H7 (cell line): ENCODE data around the gene SHROOM1. TPM values are rescaled to one million over a fixed set of nuclear protein-coding genes. Genes with fewer than 3 reads are reported as not detected.
"Not testable (repeated sequence)": the region's sequence is repeated elsewhere in the genome, so short reads cannot be mapped to it uniquely, and the experiment has no call there.

Experiments
- DNase-seq: peaks from one replicate; pipeline ENCODE4 v3.0.0; 2012
- H3K27me3 ChIP-seq: 2 replicates; pipeline ENCODE4 v1.6.0; 2011; ENCODE audit warnings: mild to moderate bottlenecking, low read length; ENCODE audit not compliant: control insufficient read depth, insufficient read depth
- H3K36me3 ChIP-seq: replicated peaks from 2 replicates; pipeline ENCODE4 v1.5.1; 2011; ENCODE audit warnings: low read length; ENCODE audit not compliant: control insufficient read depth, insufficient read depth
- H3K4me3 ChIP-seq: 2 replicates; pipeline ENCODE4 v1.5.1; 2011; ENCODE audit warnings: low read depth, mild to moderate bottlenecking, control low read depth, low read length, moderate library complexity; ENCODE audit not compliant: insufficient read depth
- total RNA-seq: library from RNA; depleted of rRNA; stranded (reverse); fragments of >200 nt; shearing (Covaris generic); gene quantifications from 2 replicates; pipeline ENCODE4 v1.2.3, GENCODE V29; 2014

Gene SHROOM1
- total RNA-seq, 1 experiment from 2014 or later: 1.3 TPM

DNA sequence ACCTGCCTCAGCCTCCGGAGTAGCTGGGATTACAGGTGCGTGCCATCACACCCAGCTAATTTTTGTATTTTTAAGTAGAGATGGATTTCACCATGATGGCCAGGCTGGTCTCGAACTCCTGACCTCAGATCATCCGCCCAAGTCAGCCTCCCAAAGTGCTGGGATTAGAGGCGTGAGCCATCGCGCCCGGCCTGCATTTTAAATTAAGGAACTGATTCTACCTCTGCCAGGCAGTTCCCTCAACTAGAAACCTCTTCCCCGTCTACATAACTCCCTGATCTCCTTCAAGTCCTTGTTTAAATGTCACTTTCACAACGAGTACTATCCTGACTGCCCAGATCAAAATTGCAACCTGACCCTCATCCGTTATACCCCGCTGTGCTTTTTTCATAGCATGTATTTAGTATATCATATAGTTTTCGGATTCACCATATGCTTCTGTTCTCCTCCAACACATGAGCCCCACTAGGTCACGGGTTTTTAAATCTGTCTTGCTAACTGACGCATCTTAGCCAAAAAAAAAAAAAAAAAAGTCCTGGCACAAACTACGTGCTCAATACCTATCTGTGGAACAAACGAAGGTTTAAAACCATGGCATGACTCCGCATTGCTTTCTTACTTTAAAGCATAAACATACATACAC is 18.2 kb downstream of the SHROOM1 start:
- Histone ChIP-seq H3K4me3 (no peak overlapping the region), H3K36me3 (no peaks in the 10 kb centered on the region), H3K27me3 (peaks cover 47% of the 10 kb centered on the region)
- DNase-seq: no peak

DNA sequence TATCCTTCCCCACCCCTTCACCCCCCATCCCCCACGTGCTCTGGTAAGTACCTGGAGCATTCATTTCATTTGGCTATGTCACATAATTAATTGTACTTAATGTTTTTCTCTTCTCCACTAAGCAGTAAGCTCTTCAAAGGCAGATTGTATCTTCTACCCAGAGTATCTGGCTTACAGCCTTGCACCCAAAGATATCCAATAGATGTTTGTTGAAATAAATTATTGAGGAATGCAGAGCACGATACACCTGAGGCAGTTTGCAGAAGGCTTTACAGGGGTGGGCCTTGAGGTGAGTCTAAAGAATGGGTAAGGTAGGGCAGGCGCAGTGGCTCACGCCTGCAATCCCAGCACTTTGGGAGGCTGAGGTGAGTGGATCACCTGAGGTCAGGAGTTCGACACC is 19.8 kb downstream of the SHROOM1 start:
- H3K27me3 ChIP-seq: peaks cover 47% of the 10 kb centered on the region
- no peak for DNase-seq

DNA sequence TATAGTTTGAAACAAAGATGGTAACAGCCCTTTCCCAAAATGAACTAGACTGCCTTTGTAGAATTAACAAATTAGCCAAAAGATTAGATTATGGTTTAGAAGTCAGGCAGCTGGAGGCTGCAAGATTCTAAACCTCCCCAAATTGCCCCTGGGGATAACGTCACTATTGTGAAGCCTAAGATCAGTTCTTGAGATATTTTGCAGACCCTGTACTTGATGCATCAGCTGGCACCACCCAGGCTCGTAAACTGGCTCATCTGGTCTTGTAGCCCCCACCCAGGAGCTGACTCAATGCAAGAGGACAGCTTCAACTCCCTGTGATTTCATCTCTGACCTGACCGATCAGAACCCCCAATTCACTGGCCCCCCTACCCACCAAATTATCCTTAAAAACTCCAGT is 21.6 kb downstream of the SHROOM1 start:
- Histone ChIP-seq H3K4me3 (no peak overlapping the region), H3K36me3 (no peaks in the 10 kb centered on the region), H3K27me3 (peaks cover 30% of the 10 kb centered on the region)
- no peak for DNase-seq

More for the DNA sequence above, 19.8 kb downstream of the SHROOM1 start:
- H3K36me3 ChIP-seq: no peaks in the 10 kb centered on the region
- no peak overlapping the region for H3K4me3 ChIP-seq

DNA sequence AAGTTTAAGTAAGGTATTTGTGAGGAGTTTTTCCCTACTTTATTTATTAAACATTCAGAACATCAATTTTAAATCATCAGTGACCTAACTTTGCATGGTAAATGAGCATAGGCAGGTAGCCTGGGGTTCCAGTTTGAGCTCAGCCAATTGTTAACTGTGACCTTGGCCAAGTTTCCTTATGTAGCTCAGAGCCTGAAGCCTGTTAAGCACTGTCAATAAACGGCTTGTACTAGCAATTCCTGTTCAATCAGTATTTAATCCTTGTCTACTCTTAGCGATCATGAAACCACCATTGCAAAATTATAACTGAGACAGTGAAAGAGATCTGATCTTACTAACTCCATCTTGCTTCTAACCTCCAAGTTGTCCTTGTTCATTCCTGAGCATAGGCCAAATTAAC is 22.0 kb downstream of the SHROOM1 start:
- Histone ChIP-seq H3K36me3 (no peaks in the 10 kb centered on the region), H3K4me3 (no peak overlapping the region), H3K27me3 (peaks cover 26% of the 10 kb centered on the region)
- DNase-seq: no peak

DNA sequence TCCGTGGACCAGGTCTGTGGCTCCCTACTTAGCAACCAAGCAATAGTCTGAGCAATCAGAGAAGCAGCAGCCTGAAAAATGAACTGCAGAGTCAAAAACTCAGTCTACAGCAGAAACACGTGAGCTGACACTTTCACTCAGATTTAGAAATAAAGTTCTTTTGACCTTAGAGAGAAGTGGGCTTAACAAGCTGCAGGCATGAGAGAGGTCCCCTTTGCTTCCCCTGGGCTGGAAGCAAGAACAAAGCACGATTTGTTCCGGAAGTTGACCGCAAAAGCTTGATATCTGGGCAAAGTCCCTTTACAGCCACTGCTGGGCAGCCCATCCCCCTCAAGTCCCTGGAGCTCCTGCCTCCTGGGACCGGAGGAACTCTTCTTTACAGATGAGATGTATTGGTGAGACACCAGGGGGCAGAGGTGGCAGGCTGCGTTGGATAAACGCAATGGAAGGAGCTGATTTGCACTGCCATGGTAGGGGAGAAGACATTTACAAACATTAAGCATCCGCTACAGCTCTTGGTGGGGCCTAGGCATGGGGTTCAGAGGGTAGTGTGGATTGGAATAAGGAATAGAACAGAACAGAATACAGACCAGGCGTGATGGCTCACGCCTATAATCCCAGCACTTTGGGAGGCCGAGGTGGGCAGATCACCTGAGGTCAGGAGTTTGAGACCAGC is 23.1 kb downstream of the SHROOM1 start:
- no peaks in the 10 kb centered on the region for H3K36me3 ChIP-seq
- DNase-seq: peak; percentile 72
- H3K27me3 ChIP-seq: peaks cover 14% of the 10 kb centered on the region
- H3K4me3 ChIP-seq: no peak overlapping the region

DNA sequence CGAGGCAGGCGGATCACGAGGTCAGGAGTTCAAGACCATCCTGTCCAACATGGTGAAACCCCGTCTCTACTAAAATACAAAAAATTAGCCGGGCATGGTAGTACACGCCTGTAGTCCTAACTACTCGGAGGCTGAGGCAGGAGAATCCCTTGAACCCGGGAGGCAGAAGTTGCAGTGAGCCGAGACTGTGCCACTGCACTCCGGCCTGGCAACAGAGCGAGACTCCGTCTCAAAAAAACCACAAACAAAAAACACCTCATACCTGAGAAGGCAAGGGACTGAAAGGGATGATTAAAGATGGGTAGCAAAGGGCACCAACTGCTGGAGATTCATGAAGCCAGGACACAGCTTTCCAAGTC is 23.7 kb downstream of the SHROOM1 start:
- DNase-seq, H3K4me3 ChIP-seq, H3K27me3 ChIP-seq, H3K36me3 ChIP-seq: not testable (repeated sequence)

DNA sequence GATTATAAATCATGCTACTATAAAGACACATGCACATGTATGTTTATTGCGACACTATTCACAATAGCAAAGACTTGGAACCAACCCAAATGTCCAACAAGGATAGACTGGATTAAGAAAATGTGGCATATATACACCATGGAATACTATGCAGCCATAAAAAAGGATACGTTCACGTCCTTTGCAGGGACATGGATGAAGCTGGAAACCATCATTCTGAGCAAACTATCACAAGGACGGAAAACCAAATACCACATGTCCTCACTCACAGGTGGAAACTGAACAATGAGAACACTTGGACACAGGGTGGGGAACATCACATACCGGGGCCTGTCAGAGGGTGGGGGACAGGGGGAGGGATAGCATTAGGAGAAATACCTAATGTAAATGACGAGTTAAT is 24.6 kb downstream of the SHROOM1 start:
- H3K36me3 ChIP-seq, DNase-seq, H3K27me3 ChIP-seq, H3K4me3 ChIP-seq: not testable (repeated sequence)

DNA sequence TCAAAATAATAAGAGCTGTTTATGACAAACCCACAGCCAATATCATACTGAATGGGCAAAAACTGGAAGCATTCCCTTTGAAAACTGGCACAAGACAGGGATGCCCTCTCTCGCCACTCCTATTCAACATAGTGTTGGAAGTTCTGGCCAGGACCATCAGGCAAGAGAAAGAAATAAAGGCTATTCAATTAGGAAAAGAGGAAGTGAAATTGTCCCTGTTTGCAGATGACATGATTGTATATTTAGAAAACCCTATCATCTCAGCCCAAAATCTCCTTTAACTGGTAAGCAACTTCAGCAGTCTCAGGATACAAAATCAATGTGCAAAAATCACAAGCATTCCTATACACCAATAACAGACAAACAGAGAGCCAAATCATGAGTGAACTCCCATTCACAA is 26.2 kb downstream of the SHROOM1 start:
- H3K27me3 ChIP-seq, H3K36me3 ChIP-seq, DNase-seq, H3K4me3 ChIP-seq: not testable (repeated sequence)

DNA sequence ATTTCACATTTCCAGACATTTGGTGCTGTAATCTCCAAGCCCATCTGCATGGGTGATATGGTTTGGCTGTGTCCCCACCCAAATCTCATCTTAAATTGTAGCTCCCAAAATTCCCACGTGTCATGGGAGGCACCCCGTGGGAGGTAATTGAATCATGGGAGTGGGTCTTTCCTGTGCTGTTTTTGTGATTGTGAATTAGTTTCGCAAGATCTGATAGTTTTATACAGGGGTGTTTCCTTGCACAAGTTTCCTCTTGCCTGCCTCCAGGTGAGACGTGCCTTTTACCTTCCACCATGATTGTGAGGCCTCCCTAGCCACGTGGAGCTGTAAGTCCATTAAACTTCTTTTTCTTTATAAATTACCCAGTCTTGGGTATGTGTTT is 27.8 kb downstream of the SHROOM1 start:
- DNase-seq, H3K27me3 ChIP-seq, H3K4me3 ChIP-seq, H3K36me3 ChIP-seq: not testable (repeated sequence)

DNA sequence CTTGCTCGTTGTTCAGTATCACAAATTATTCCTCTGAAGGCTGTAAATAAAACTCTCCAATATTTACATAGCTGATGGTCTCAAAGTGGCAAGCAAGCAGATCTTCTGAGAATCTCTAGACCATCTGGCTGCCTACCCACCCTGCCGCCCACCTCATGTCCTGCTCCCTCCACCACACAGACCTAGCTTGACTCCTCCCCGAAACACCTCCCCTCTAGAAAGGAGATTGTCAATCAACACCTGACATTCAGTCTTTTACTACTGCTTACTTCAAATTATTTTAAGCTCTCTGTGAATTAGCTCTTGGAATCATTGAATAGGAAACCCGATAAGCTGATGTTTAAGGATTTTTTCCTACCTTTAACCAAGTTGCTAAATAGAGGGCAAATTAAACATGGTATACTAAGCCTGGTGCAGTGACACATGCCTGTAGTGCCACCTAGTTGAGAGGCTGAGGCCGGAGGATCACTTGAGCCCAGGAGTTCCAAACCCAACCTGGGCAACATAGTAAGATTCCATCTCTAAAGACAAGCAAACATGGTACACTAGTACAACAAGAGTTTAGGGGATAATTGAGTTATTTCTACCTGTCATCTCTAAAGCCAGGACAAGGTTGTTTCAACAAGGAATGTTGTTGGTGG is 28.3 kb downstream of the SHROOM1 start:
- no peaks in the 10 kb centered on the region; the same call in 1 of the 2 replicates for H3K27me3 ChIP-seq
- no peaks in the 10 kb centered on the region for H3K36me3 ChIP-seq
- no peak for DNase-seq
- H3K4me3 ChIP-seq: no peak overlapping the region

DNA sequence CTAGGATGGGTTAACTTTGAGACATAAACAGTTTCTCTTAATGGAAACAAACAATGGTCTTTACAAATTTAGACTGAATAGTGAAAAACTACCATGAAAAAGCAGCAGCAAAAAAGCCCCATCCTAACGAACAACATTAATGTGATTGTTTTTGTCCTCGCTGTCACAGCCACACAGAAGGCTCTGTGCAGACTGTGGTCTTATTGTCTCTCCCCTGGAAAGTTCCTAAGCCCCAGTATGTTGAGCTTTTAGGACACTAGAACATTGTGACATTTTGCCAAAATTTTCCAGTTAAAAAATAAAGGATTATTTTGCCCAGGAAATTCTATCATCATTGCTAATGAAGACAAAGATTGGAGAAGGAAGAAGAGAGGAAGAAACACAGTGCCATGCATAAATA is 29.9 kb downstream of the SHROOM1 start:
- H3K27me3 ChIP-seq: no peaks in the 10 kb centered on the region; the same call in 1 of the 2 replicates
- no peaks in the 10 kb centered on the region for H3K36me3 ChIP-seq
- no peak overlapping the region for H3K4me3 ChIP-seq
- no peak for DNase-seq

DNA sequence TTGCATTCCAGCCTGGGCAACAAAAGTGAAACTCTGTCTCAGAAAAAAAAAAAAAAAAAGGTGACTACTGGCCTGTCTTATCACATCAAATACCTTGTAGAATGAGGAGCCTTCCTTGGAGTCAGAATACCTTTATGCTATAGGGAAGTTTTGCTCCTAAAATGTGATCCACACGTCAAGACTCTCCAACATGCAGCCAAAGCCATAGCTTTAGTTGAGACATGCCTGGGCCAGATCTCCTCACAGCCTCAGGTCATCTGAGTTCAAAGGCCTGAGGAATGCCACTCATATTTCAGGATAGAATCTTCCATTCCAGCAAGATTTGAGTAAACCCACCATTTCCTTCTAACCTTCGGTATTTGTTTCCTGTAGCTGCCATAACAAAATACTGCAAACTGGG is 31.1 kb downstream of the SHROOM1 start:
- Histone ChIP-seq H3K4me3 (no peak overlapping the region), H3K36me3 (no peaks in the 10 kb centered on the region), H3K27me3 (no peaks in the 10 kb centered on the region; the same call in 1 of the 2 replicates)
- DNase-seq: no peak

DNA sequence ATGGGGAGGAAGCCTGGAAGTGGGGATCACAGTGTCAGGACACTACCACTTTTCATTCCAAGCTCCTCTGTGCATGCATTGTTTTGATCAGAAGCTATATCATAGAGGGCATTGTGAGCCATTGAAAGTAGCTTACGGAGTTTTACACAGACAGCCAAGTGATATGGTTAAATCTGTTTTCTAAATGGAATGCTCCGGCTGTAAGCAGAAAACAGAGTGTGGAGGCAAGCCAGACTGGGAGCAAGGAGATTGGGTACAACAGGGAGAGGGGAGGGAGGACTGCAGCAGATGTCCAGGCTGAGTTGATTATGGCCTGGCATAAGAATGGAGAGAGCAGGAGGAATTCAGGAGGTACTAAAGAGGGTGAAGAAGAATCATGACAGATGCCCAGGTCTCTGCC is 32.8 kb downstream of the SHROOM1 start:
- Histone ChIP-seq H3K27me3 (no peaks in the 10 kb centered on the region; the same call in 1 of the 2 replicates), H3K36me3 (no peaks in the 10 kb centered on the region), H3K4me3 (no peak overlapping the region)
- no peak for DNase-seq

DNA sequence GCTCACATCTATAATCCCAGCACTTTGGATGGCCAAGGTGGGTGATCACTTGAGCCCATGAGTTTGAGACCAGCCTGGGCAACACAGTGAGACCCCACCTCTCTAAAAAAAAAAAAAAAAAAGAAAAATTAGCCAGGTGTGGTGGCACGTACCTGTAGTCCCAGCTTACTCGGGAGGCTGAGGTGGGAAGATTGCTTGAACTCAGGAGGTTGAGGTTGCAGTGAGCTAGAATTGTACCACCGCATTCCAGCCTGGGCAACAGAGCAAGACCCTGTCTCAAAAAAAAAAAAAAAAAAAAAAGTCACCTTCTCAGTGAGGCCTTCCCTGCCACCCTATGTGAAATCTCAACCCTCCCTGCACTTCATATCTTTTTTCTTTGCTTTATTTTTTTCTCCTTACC is 39.4 kb downstream of the SHROOM1 start:
- Histone ChIP-seq H3K36me3 (no peaks in the 10 kb centered on the region), H3K4me3 (no peak overlapping the region), H3K27me3 (no peaks in the 10 kb centered on the region)
- no peak for DNase-seq

DNA sequence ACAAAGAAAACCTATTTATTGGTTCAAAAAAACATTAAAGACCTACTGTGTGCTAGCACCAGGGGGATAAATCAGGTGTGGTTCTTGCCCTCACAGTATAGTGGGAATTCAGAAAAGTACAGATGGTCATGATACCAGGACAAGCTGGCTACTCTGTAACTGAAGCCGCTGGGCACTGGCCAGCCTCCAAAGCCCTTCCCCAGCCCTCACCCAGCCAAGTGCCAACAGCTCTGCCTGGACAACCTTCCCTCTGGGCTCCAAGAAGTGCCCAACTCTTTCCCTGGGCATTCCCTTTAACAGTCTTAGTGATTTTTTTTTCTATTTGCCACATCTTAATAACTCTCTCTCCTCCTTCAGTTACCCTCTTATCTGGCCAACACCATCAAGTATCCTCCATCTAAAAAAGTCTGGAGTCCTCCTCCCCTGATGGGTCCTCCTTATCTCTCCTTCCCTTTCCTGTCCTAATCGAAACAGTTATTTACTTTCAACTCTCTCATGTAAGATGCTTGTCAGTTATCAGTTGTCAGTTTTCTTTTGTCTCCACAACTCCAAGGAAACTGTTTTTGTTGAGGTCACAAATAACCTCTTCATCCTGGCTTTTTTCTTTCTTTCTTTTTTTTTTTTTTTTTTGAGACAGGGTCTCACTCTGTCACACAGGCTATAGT is 40.1 kb downstream of the SHROOM1 start:
- no peaks in the 10 kb centered on the region for H3K27me3 ChIP-seq
- no peak overlapping the region for H3K4me3 ChIP-seq
- no peak for DNase-seq
- H3K36me3 ChIP-seq: no peaks in the 10 kb centered on the region
